Mammary epithelial cell (primary cell): Measurements from ENCODE around the gene HAL.

Source experiments
- EZH2 ChIP-seq: IDR thresholded peaks from 2 replicates; pipeline ENCODE4 v1.6.1; 2012; ENCODE audit warnings: low read length, inconsistent platforms, borderline replicate concordance
- TF ChIP-seq, protein P1 (sequence below), 2 donors: IDR thresholded peaks in 1 of 2; conservative IDR thresholded peaks in 1 of 2; 2 replicates each; pipeline ENCODE4 v1.5.1; 2011 to 2012; ENCODE audit warnings: inconsistent platforms in 2 of 2, low read length in 2 of 2, mild to moderate bottlenecking in 2 of 2, control low read depth in 1 of 2, low read depth in 1 of 2; ENCODE audit not compliant: insufficient read depth in 1 of 2; ENCODE audit errors: extremely low read depth in 1 of 2

DNA sequence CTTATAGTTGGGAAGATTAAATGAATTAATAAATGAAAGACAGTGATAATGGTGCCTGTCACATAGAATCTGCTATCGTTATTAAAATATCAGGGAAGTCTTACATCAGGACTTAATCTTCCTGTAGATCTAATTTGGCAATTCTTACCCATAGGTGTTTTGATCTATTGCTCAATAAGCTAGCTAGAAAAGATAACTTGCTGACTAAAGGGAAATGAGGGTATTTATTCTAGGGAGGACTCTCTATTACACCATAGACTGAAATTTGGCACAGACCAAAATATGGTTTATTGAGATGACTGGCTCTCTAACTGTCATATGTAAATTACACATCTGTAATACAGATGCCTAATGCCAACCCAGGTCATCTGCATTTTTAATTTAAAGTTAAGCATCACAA lies 11.5 kb downstream of the HAL start:
- TF ChIP-seq, protein P1, sequence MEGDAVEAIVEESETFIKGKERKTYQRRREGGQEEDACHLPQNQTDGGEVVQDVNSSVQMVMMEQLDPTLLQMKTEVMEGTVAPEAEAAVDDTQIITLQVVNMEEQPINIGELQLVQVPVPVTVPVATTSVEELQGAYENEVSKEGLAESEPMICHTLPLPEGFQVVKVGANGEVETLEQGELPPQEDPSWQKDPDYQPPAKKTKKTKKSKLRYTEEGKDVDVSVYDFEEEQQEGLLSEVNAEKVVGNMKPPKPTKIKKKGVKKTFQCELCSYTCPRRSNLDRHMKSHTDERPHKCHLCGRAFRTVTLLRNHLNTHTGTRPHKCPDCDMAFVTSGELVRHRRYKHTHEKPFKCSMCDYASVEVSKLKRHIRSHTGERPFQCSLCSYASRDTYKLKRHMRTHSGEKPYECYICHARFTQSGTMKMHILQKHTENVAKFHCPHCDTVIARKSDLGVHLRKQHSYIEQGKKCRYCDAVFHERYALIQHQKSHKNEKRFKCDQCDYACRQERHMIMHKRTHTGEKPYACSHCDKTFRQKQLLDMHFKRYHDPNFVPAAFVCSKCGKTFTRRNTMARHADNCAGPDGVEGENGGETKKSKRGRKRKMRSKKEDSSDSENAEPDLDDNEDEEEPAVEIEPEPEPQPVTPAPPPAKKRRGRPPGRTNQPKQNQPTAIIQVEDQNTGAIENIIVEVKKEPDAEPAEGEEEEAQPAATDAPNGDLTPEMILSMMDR (conservative IDR thresholded peaks at IDR 0.05 in 1 of 2, IDR thresholded peaks at IDR 0.05 in 1 of 2; ENCODE audit: extremely low read depth in 1 of 2, insufficient read depth in 1 of 2, low read depth in 1 of 2, low read length in 2 of 2): no peak
- TF ChIP-seq EZH2: no peak
